HG03175 (cell line): ENCODE results near the gene MS4A4A.

ENCODE experiments used
- ATAC-seq: cut with Tn5 transposase; IDR thresholded peaks from one replicate; pipeline ENCODE4 v1.9.1; 2021; ENCODE audit warnings: mild to moderate bottlenecking, moderate library complexity; ENCODE audit not compliant: unreplicated experiment

Gene MS4A4A

DNA sequence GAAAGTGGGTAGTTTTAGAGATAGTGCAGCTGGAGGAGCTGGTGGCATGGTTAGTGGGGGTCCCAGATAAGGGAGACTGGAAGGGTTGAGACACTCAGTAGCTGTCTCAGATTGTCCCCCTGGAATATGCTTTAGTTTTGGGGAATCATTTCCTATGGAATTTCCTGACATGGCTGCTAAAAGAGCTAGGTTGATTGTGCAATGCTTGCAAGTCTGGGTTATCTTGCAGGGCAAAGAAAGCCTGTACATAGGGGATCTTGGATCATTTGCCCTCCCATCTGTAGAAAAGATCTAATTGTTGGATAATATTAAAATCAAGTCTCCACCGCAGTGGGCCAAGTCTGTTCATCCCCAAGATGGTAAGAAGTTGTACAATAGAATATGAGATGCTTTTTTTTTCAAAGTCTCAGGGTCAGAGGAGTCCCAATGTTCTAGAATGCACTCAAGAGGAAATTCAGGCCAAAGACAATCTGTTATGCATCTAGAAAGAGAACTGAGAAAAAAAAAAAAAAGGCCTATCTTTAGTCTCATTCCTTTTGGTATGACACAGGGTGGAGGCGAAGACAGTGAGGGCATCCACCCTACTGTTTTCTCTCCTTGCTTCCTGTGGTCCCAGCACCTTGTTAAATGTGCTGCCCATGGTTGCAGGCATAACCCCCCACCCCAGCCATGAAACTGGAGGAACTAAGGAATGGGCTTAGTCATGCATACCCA is 66.8 kb downstream of the MS4A4A start:
- no peak for ATAC-seq

DNA sequence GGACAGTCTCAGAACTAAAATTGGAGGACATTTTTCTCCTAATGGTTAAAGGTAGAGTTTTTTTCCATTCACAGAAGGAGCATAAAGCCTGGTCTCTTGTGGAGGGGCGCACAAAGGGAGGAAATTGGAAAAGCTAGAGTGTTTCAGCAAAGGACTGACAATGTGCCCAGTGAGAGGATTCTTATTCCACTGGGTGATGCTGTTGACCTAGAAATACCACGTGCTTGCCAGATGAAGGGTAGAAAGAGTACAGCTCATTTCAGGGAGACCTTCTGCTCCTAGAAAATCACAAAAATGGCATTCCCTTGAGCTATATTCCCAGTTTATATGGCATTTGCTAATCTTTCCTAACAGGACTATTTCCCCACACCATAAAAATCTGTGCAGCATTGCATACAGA is 67.7 kb downstream of the MS4A4A start:
- no peak for ATAC-seq

DNA sequence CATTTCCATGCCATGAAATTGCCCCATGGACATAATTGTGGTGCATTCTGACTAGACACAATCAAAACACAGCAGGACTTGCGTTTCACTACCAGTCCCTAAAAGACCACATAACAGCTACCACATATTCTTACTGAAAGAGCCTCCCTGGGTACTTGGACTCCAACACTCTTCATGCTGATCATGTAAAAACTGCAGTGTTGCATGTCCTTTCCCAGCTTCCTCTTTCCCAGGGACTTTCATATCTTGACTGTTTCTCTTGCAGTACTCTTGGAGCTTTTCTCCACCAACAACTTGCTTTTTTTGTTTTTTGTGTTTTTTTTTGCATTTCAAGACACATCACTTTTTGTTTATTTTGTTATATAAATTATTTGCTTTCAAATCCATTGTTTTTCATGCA is 69.5 kb downstream of the MS4A4A start:
- ATAC-seq = no peak

DNA sequence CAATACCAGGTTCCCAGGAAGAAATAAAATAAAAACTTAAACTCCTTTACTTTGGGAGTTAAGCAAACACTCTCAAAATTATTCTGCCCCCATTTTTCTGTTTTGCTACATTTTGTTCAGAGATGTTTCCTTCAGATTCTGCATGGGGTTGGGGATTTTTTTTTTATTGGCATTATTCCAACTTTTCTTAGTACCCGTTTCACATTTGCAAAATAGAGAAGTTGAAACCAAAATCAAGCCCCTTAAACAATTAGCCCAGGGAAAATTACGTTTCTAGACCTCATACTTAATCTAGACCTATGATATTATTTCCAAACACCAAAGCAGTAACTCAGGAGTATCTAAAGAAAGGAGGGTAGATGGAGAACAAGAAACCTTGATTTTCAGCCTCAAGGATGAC is 77.3 kb downstream of the MS4A4A start:
- no peak for ATAC-seq
